T-helper 1 cell treated with Interleukin-12 subunit alpha and Interleukin-12 subunit beta and Interleukin-4 antibody, amounts not matched to agents 30 ng/mL and 1 ng/mL, for 36 hours (primary cell): ENCODE results near the gene GPR158. TPM values are rescaled to one million over a fixed set of nuclear protein-coding genes. Genes with fewer than 3 reads are reported as not detected.
"Not testable (repeated sequence)": the region's sequence is repeated elsewhere in the genome, so short reads cannot be mapped to it uniquely, and the experiment has no call there.

Source experiments
- intact Hi-C: fragments of 100-400 bp; cut with micrococcal nuclease; formaldehyde crosslinking; loops from one replicate; pipeline ENCODE4 v1.15.1; 2024
- total RNA-seq: library from RNA; stranded (reverse); gene quantifications from 2 replicates; pipeline ENCODE4 v1.2.3, GENCODE V29; 2022

Gene GPR158, protein sequence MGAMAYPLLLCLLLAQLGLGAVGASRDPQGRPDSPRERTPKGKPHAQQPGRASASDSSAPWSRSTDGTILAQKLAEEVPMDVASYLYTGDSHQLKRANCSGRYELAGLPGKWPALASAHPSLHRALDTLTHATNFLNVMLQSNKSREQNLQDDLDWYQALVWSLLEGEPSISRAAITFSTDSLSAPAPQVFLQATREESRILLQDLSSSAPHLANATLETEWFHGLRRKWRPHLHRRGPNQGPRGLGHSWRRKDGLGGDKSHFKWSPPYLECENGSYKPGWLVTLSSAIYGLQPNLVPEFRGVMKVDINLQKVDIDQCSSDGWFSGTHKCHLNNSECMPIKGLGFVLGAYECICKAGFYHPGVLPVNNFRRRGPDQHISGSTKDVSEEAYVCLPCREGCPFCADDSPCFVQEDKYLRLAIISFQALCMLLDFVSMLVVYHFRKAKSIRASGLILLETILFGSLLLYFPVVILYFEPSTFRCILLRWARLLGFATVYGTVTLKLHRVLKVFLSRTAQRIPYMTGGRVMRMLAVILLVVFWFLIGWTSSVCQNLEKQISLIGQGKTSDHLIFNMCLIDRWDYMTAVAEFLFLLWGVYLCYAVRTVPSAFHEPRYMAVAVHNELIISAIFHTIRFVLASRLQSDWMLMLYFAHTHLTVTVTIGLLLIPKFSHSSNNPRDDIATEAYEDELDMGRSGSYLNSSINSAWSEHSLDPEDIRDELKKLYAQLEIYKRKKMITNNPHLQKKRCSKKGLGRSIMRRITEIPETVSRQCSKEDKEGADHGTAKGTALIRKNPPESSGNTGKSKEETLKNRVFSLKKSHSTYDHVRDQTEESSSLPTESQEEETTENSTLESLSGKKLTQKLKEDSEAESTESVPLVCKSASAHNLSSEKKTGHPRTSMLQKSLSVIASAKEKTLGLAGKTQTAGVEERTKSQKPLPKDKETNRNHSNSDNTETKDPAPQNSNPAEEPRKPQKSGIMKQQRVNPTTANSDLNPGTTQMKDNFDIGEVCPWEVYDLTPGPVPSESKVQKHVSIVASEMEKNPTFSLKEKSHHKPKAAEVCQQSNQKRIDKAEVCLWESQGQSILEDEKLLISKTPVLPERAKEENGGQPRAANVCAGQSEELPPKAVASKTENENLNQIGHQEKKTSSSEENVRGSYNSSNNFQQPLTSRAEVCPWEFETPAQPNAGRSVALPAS (N-terminal part only)
- not detected in 2 replicates for total RNA-seq

DNA sequence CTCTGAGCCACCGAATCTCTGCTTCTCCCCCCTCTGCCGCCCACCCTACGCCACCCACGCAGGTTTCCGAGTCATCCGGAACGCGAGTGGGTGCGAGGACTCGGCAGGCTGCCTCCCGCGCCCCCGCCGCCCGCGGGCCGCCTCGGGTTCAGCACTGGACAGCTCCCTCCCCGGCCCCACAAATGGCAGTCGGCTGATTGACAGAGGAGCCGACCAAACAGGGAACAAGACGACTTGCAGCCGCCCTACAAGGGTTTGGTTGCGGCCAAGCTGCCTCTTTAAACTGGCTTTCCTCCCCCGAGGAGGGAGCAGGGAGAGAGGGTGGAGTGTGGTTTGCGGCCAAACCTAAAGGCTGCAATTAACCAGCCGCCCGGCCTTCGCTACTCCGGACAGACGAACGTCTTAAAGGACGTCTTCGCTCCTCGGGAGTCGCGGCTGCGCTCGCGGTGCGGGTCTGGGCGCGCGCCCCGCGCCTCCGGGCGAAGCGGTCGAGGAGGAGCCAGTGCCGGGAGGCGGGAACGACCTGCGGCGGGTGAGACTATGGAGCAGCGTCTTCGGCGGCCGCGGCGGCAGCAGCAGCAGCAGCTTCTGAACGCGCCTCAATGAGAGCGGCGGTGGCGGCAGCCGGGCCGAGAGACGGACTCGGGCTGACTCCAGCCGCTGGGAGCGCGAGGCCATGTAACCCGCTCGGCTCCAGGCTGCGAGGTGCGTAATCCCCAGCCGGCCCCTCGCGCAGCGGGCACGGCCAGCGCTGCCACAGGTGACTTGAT is at the start of gene GPR158:
GPR158 (plus strand) TSS at position 541 of the 770 bp plus-strand sequence. CDS start 420 bp downstream, outside the sequence.
- intact Hi-C loops = no loop called here

DNA sequence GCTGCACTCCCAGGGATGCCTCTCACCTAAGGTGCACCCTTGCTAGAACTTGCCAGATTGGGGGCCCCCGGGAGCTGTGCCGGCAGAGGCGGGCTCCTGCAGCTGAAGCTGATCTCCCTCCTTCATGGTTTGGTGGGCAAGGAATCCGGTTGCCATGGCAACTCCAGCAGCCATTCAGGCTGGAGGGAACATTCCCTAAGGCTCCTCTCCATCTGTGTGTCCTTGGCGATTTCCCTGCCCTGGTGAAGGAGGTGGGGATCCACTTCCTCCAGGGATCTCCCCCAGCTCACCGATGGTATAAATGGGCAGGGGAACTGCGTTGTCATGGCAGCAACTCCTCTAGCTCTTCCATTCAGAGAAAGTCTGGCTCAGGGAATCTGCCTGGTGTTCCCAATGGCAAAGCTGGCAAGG is 49.6 kb upstream of the GPR158 start:
- intact Hi-C loops = no loop called here

DNA sequence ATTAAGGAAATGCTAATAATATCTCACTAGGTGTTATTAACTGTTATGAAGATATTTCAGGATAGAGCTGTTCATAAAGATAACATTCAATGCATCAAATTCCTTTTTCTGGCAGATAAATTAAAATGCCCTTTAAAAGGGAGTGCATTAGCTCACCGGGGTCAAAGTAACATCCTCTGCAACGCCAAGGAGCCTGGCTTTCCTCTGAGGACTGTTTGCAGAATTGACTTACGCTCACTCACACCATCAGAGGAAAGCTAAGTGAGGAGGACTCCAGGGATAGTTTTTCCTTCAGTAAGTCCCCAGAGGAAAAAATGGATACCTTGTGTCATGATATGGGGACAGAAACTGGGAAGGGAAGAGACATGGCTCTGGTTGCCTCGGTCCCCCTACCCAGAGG is 45.2 kb upstream of the GPR158 start:
- intact Hi-C loops = no loop called here

GRCh38 chr10:25130906-25131305 is 43.9 kb upstream of the GPR158 start:
- intact Hi-C loops = no loop called here

DNA sequence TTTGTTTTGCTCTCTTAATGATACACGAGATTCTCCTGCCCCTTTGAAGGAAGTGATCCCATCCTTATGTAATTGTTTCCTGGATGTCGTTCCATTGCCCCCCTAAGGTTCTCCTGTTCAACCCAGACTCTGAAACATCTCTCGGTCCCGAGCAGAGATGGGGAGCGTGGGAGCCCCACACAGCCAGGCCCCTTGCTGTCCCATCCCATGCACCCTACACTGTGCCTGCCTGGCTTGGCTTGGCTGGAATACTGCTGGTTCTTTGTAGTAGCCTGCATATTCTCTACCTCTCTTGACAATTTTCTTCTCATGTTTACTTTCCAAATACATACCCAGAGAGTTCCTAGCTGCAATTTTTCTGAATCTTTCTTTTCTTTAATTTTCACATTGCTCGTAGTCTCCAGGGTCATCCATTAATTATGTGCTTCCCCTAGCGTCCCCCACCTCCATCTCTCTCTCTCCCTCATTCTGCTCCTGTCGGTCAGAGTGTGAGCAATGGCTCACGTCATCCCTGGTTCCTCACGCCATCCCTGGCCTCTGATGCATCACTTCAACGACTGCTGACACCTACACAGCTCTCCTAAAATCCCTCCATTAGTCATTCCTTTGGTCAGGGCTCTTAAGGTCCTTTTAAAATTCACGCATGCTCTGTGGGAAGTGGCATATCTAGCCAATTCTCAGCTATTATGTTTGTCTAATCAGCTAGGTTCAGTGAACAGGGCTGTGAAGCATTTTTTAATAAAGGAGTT is 32.5 kb upstream of the GPR158 start:
- intact Hi-C loops = no loop called here

- intact Hi-C loops = no loop called here
These were observed 17.2 kb upstream of the GPR158 start for GRCh38 chr10:25157650-25158049.

DNA sequence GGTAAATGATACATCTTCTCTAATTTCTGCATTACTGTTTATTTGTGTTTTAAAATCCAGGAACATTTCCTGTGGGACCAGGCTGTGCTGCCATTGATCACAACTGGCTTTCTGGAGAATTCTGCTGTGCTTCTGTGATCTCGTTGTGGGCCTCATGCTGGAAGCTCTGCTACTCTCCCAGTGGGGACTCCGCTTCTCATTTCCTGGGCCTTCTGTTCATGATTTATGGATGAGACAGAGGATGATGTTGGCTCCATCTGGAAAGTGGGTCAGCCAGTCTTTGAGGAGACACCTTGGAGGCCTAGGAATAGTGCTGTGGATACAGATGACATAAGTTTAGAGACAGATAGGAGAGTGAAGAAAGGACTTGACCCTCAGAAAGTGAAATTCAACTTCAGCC is 15.2 kb upstream of the GPR158 start:
- intact Hi-C loops = no loop called here

- intact Hi-C loops = no loop called here
These were observed 12.4 kb upstream of the GPR158 start for GRCh38 chr10:25162391-25162790.

GRCh38 chr10:25163464-25163863 is 11.3 kb upstream of the GPR158 start:
- intact Hi-C loops = not testable (repeated sequence)

GRCh38 chr10:25169740-25170139 is 5.1 kb upstream of the GPR158 start:
- intact Hi-C loops = no loop called here

DNA sequence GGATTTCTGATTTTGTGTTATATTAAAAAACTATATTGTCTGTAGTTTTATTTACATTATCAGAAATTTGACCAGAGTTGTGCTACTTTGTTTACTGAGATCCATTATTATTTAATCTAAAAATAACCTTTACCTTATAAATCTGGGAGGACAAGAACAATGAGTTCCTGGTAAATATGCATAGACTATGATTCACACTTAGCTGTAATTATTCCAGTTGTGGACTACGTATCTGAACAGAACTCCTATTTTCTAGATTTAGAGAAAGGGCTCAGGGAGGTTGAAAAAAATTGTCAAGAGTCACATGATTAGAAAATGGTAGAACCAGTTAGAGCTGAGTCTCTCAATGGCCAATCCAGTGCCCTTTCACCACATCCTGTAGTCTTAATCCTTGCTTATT is 4.2 kb upstream of the GPR158 start:
- intact Hi-C loops = no loop called here

- intact Hi-C loops = no loop called here
These were observed 973 bp downstream of the GPR158 start for GRCh38 chr10:25175527-25176420.

GRCh38 chr10:25176421-25176968 is 1.7 kb downstream of the GPR158 start:
- intact Hi-C loops = no loop called here

- intact Hi-C loops = no loop called here
These were observed 2.4 kb downstream of the GPR158 start for GRCh38 chr10:25177093-25177753.

- intact Hi-C loops = no loop called here
These were observed 2.9 kb downstream of the GPR158 start for GRCh38 chr10:25177754-25178135.

GRCh38 chr10:25178411-25178810 is 3.6 kb downstream of the GPR158 start:
- intact Hi-C loops = no loop called here

- intact Hi-C loops = no loop called here
These were observed 6.0 kb downstream of the GPR158 start for GRCh38 chr10:25180801-25181200.

DNA sequence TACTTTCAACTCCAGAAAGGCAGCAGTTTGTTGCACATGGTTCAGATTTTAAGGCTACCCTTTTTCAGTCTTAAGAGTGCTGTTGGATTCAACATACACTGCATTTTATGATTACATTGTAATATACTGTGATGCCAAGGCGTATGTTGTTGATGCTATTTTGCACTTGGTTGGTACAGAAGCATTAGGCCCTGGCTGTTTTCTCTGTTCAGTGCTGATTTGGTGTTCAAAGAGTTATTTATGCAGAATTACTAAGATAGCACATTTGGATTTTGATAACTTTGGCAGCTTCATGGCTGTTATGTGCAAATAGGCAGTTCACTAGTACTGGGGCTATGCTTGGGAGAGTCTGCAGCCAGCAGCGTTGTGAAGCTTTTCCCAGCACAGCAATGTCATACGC is 7.8 kb downstream of the GPR158 start:
- intact Hi-C loops = no loop called here
